Neutrophil (primary cell): ENCODE measurements around the gene BTBD7.

Source experiments
- H3K27ac ChIP-seq: fragments of 200-600 bp; sonication (generic); 2 replicates; pipeline ENCODE4 v1.5.1; 2016; ENCODE audit warnings: mild to moderate bottlenecking, moderate library complexity
- H3K27me3 ChIP-seq: fragments of 200-600 bp; sonication (generic); 2 replicates; pipeline ENCODE4 v1.6.0; 2016; ENCODE audit warnings: mild to moderate bottlenecking
- H3K36me3 ChIP-seq: fragments of 200-600 bp; sonication (generic); 2 replicates; pipeline ENCODE4 v1.5.1; 2017
- H3K4me1 ChIP-seq, 2 experiments: fragments of 200-600 bp in 1 of 2; sonication (generic) in 1 of 2; 1 replicate in 1 of 2; 2 replicates in 1 of 2; pipeline versions ENCODE4 v1.5.1 to v1.6.1; 2013 to 2016; ENCODE audit warnings: low read depth in 1 of 2, low read length in 1 of 2, mild to moderate bottlenecking in 1 of 2, moderate library complexity in 1 of 2; ENCODE audit not compliant: control insufficient read depth in 1 of 2, insufficient read depth in 1 of 2
- H3K4me3 ChIP-seq, 2 experiments: fragments of 200-600 bp in 1 of 2; sonication (generic) in 1 of 2; 1 replicate in 1 of 2; 2 replicates in 1 of 2; pipeline ENCODE4 v1.5.1; 2013 to 2016; ENCODE audit warnings: low read depth in 1 of 2, low read length in 1 of 2, mild to moderate bottlenecking in 1 of 2, moderate library complexity in 1 of 2
- H3K9me3 ChIP-seq: fragments of 200-600 bp; sonication (generic); 2 replicates; pipeline ENCODE4 v1.5.1; 2016
- TF ChIP-seq, protein P1 (sequence below): fragments of 200-600 bp; sonication (generic); IDR thresholded peaks from 2 replicates; pipeline ENCODE4 v1.5.1; 2016; ENCODE audit warnings: antibody characterized with exemption

Gene BTBD7

DNA sequence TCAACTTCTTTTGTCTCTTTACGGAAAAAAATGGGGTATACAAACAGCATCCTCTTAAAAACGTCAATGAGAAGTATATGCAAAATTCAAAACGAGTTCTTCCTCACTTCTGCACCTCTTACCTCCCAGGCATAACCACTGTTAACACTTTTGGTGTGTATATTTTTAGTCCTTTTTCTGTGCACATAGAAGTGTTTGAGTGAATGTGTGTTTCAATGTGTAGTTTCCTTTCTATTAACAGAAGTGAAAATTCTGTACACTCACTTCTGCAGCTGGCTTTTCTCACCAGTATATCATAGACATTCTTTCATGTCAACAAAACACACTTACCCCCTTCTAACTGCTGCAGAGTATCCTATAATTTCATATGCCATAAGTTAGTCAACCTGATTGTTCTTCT is 120.4 kb downstream of the BTBD7 start:
- H3K9me3 ChIP-seq = no peaks in the 10 kb centered on the region
- H3K36me3 ChIP-seq = peaks cover 50% of the 10 kb centered on the region
- no peak overlapping the region for H3K4me3 ChIP-seq
- H3K27ac ChIP-seq = no peak overlapping the region
- no peaks in the 10 kb centered on the region for H3K27me3 ChIP-seq
- TF ChIP-seq, protein P1, sequence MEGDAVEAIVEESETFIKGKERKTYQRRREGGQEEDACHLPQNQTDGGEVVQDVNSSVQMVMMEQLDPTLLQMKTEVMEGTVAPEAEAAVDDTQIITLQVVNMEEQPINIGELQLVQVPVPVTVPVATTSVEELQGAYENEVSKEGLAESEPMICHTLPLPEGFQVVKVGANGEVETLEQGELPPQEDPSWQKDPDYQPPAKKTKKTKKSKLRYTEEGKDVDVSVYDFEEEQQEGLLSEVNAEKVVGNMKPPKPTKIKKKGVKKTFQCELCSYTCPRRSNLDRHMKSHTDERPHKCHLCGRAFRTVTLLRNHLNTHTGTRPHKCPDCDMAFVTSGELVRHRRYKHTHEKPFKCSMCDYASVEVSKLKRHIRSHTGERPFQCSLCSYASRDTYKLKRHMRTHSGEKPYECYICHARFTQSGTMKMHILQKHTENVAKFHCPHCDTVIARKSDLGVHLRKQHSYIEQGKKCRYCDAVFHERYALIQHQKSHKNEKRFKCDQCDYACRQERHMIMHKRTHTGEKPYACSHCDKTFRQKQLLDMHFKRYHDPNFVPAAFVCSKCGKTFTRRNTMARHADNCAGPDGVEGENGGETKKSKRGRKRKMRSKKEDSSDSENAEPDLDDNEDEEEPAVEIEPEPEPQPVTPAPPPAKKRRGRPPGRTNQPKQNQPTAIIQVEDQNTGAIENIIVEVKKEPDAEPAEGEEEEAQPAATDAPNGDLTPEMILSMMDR = no peak
- H3K4me1 ChIP-seq = peaks cover 8% of the 10 kb centered on the region in 2 experiments

DNA sequence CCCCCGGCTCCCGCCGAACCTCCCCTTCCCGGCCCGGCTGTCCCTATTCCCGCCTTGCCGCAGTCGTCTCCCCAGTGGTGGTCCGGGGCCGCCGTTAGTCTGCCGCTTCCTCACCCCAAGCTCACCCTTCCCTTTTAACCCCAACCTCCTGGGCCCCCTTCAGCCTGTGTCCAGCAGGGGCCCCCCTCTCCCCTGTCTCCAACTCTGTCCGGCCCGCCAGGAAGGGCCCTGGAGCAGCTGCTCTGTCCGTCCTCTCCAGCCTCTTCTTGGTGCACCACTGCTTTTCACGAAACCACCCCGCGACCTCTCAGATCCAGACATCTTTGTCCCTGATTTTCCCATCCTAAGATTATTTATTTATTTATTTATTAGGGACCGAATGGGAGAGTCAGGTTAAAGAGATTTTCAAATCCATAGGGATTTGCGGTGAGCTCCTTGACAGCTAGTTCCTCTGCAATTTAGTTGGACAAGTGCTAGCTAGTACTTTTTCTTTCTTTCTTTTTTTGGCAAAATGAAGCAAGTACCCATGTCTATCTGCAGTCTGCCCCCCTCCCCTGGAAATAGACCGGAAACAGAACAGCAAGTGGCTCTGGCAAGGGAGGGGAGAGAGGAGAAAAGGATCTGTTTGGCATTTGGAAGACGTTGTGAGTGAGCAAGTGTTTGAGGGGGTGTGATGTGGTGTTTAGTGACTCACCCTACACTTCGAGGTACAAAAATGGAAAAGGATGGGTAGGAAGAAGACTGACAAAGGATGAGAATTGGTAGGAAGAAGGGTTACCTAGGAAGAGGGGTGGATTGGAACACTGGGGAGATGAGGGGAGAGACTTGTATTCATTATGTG is 125.1 kb downstream of the BTBD7 start:
- peak overlapping the region; percentile 82 for H3K27ac ChIP-seq
- H3K36me3 ChIP-seq = peaks cover 8% of the 10 kb centered on the region
- TF ChIP-seq, protein P1 = no peak
- peak overlapping the region; percentile 80 to 91 for H3K4me3 ChIP-seq
- H3K4me1 ChIP-seq = peaks cover 20 to 24% of the 10 kb centered on the region in 2 experiments
- H3K27me3 ChIP-seq = no peaks in the 10 kb centered on the region
- H3K9me3 ChIP-seq = no peaks in the 10 kb centered on the region

DNA sequence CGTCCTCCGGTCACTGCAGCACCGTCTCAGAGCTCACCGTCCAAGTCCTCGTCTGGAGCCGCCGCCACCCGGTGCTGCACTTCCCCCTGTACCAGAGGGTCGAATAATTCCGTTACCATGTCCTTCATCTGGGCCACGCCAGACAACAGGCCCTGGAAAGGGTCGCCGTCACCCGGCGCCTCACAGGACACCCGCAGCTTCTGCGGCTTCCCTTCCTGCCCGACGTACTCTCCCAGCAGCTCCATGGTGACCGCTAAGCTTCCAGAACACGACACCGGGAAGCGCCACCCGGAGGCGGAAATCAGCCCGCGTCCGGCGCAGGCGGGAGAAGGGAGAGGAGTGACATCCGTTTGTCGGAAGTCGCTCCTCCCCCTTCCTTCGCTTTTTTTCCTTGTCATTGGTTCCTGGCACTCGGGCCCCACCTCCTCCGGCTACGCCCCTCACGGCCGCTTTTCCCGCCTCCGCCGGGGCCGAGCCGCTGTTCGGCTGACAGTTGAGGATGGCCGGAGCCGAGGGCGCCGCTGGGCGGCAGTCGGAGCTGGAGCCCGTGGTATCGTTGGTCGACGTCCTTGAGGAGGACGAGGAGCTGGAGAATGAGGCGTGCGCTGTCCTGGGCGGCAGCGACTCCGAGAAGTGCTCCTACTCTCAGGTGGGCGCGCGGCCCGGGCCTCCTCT is 125.9 kb downstream of the BTBD7 start, which contains the start of the genes GON7 and UBR7:
GON7 (minus strand) TSS at position 273 of the 675 bp plus-strand sequence; CDS start at position 245, 28 bp downstream.
UBR7 (plus strand) TSS at position 464 of the 675 bp plus-strand sequence; CDS start at position 500, 36 bp downstream.
- TF ChIP-seq, protein P1 = peak; percentile 74
- peaks cover under 1% of the 10 kb centered on the region for H3K36me3 ChIP-seq

DNA sequence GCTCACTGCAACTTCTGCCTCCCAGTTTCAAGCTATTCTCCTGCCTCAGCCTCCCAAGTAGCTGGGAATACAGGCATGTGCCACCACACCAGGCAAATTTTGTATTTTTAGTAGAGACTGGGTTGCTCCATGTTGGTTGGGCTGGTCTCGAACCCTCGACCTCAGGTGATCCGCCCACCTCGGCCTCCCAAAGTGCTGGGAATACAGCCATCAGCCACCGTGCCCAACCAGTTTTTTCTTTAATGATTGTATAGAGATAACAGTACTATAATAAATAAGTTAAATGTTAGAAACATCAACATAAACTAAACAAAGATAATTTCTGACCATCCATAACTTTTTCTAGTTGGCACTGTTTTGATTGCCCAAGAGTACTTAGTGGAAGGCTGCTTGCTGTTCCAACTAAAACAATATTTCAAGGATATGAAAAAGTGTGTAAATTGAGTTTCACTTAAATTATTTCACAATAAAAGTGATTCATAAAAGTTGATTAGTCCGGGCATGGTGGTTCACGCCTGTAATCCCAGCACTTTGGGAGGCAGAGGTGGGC is 131.6 kb downstream of the BTBD7 start:
- TF ChIP-seq, protein P1 = no peak
- no peak overlapping the region for H3K4me3 ChIP-seq
- no peaks in the 10 kb centered on the region for H3K27me3 ChIP-seq
- no peaks in the 10 kb centered on the region for H3K36me3 ChIP-seq
- H3K9me3 ChIP-seq = no peaks in the 10 kb centered on the region
- H3K4me1 ChIP-seq = peaks cover 7% of the 10 kb centered on the region in 2 experiments
- H3K27ac ChIP-seq = no peak overlapping the region

More for the DNA sequence above, 125.9 kb downstream of the BTBD7 start, which contains the start of the genes GON7 and UBR7:
- H3K27ac ChIP-seq = peak within 1 kb of the TSS; percentile 82
- H3K4me3 ChIP-seq = peak within 1 kb of the TSS; percentile 80 to 91
- peaks cover 20 to 24% of the 10 kb centered on the region in 2 experiments for H3K4me1 ChIP-seq
- no peaks in the 10 kb centered on the region for H3K27me3 ChIP-seq
- no peaks in the 10 kb centered on the region for H3K9me3 ChIP-seq

DNA sequence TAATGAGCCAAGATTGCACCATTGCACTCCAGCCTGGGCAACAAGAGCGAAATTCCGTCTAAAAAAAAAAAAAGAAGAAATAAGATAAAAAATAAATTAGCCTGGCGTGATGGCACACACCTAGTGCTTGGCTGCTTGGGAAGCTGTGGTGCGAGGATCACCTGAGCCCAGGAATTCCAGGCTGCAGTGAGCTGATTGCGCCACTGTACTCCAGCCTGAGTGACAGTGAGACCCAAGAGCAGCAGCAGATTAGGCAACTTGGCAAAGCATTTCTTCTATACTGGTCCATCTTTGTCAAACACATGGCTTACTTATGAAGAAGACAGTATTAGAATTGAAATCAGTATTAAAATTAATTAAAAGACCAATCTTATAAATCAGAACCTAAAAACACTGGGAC is 132.3 kb downstream of the BTBD7 start:
- H3K9me3 ChIP-seq = no peaks in the 10 kb centered on the region
- no peak overlapping the region for H3K27ac ChIP-seq
- no peaks in the 10 kb centered on the region for H3K27me3 ChIP-seq
- H3K36me3 ChIP-seq = no peaks in the 10 kb centered on the region
- H3K4me1 ChIP-seq = no peaks in the 10 kb centered on the region
- no peak overlapping the region for H3K4me3 ChIP-seq
- TF ChIP-seq, protein P1 = no peak
